HG02981 (cell line): ENCODE results near the gene TRAPPC12.
"Not testable (repeated sequence)": the region's sequence is repeated elsewhere in the genome, so short reads cannot be mapped to it uniquely, and the experiment has no call there.

Experiments
- ATAC-seq: cut with Tn5 transposase; IDR thresholded peaks from one replicate; pipeline ENCODE4 v1.9.1; 2021; ENCODE audit warnings: mild to moderate bottlenecking, moderate library complexity; ENCODE audit not compliant: unreplicated experiment

TRAPPC12 gene

DNA sequence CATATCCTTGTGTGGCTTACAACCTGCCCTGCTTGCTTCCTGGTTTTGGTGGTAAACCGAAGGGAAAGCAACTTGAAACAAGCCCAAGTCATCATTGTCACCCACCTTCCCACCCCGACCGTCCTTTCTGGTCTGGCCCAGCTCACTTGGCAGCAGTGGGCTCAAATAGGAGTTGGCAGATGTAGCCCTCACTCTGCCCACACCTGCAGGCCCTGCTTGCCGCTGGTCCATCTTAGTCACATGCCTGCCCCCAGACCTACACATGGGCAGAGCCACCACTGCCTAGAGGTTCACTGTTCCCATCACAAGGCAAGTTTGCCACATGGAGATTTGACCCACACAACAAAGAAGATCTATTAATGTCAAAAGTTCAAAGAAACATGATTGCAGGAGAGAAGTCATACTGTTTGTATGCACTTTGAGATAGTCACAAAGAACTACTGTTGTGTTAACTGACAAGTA is 11.2 kb upstream of the TRAPPC12 start:
- no peak for ATAC-seq

DNA sequence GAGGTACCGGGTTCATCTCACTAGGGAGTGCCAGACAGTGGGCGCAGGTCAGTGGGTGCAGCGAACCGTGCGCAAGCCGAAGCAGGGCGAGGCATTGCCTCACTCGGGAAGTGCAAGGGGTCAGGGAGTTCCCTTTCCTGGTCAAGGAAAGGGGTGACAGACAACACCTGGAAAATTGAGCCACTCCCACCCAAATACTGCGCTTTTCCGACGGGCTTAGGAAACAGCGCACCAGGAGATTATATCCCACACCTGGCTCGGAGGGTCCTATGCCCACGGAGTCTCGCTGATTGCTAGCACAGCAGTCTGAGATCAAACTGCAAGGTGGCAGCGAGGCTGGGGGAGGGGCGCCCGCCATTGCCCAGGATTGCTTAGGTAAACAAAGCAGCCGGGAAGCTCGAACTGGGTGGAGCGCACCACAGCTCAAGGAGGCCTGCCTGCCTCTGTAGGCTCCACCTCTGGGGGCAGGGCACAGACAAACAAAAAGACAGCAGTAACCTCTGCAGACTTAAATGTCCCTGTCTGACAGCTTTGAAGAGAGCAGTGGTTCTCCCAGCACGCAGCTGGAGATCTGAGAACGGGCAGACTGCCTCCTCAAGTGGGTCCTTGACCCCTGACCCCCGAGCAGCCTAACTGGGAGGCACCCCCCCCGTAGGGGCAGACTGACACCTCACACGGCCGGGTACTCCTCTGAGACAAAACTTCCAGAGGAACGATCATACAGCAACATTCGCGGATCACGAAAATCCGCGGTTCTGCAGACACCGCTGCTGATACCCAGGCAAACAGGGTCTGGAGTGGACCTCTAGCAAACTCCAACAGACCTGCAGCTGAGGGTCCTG is 9.9 kb upstream of the TRAPPC12 start:
- not testable (repeated sequence) for ATAC-seq

DNA sequence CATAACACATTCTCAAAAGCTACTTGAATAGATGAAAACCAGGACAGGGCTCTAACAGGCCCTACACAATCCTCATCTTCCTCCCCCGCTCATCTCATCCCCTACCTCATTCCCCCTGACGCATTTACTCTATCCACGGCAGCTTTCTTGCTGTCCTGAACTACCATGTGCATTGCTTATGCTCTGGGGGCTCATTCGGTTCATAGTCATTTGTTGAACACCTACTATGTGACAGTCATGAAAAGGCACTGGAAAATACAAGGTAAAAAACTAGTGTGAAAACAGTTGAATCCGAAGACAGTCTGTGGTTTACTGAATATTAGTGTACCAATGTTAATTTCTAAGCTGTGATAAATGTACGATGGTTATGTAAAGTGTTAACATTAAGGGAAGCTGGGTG is 2.7 kb upstream of the TRAPPC12 start:
- ATAC-seq = no peak

DNA sequence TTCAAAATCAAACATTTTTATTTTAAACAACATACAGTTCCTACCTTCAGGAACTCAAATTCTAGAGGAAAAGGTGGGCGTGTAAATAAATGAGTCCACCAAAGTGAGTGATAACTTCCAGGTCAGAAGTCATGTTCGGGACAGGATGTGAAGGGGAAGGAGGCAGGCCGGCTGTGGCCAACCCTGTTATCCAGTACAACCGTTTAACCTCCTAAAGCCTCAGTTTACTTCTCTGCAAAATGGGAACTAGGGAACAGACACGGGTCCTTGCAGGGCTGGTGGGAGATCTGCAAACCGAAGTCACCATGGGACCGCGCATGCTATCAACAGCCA is 2.2 kb upstream of the TRAPPC12 start:
- peak; percentile 15 for ATAC-seq

DNA sequence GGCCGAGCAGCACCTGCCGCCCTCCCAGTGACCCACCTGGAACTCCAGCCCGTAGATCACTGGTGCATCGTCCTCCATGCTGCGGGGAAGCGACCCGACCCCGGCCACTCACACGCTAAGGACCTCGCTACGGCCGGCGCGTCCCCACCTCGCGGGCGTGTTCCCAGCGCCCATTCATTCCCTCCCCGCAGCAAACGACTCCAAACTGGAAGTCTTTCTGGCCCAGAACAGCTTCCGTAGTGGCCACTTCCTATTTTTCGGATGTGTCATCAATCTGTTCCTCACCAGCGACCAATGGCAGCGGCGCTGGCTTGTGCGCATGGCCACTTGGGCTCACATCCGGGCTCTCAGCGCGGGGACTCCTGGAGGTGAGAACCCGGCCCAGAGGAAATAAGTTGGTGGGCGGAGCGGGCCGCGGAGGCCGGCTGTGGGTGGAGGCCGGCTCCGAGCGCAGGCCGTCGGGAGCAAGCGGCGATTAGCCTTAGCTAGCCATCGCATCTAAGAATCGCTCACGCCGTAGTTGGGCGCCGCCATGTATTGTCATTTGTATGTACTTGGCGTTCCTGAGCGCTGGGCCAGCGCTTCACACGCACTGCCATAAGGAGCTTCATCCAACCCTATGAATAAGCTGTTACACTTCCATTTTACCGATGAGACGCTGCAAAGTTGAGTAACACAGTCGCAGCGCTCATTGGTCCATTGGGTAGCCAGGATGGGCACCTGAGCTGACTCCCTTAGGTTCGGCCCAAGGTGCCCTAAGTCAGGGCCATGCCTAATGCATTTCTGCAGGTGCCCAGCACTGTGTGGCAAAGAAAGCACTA is 1.7 kb upstream of the TRAPPC12 start, which contains the start of gene EIPR1:
Gene EIPR1, minus strand, starts transcription at position 207 of the 821 bp plus-strand sequence. Its CDS starts 129 bp downstream, at position 78.
- ATAC-seq = peak; percentile 81

DNA sequence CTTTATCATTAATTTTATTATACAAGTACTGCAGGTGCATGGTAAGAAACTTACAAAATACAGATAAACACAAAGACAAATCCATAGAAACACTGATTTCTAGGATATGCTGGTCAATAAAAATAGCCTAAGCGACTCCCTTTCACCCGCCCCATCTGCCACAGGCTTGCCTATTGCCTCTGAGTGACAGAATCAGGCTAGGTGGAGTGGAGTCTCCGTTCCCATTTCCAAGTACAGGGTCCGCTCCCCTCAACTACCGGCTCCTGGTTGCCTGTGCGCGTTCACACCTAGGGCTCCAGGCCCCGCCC is 201 bp upstream of the TRAPPC12 start:
- no peak for ATAC-seq

DNA sequence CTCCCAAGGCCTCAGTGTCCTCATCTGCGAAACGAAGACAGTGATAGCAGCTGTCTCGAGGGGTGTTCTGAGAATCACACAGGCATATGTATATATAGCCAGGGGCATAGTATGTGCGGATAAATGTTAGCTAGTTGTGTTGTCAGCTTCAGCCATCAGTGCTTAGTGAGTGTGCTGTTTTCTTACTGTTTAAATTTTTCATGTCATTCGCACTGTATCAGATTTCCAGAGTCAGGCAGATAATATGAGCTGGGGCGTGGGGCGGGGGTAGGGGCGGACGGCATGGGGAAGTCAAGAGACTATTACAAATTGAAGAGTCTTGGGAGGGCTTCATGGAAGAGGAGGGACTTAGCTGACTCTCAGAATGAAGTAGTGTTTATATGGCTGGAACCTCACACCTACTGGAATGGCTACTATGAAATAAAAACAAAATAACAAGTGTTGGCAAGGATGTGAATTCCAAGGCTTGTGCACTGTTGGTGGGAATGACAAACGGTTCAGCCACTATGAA is 7.0 kb downstream of the TRAPPC12 start:
- ATAC-seq = no peak

DNA sequence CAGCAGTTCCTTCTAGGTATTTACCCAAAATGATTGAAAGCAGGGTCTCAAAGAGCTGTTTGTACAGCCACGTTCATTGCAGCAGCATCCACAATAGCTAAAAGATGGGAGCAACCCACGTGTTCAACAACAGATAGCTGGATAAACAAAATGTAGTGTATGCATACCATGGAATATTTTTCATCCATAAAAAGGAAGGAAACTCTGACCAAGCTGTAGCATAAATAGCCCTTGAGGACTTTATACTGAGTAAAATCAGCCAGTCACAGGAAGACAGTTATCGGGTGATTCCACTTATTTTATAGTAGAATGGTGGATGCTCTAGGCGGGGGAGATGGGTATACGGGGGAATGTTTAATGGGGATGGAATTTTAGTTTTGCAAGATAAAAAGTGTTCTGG is 7.5 kb downstream of the TRAPPC12 start:
- no peak for ATAC-seq

DNA sequence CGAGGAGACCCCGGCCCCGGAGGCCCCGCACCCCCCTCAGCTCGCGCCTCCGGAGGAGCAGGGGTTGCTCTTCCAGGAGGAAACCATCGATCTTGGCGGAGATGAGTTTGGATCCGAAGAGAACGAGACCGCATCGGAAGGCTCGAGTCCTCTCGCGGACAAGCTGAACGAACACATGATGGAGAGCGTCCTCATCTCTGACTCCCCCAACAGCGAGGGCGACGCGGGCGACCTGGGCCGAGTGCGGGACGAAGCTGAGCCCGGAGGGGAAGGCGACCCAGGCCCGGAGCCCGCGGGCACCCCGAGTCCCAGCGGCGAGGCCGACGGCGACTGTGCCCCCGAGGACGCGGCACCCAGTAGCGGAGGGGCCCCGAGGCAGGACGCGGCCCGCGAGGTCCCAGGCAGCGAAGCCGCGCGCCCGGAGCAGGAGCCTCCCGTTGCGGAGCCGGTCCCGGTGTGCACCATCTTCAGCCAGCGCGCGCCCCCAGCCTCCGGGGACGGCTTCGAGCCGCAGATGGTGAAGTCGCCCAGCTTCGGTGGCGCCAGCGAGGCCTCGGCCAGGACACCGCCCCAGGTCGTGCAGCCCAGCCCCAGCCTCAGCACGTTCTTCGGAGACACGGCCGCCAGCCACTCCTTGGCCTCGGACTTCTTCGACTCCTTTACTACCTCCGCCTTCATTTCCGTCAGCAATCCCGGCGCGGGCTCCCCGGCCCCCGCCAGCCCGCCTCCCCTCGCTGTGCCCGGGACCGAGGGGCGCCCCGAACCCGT is 8.3 kb downstream of the TRAPPC12 start:
- no peak for ATAC-seq

DNA sequence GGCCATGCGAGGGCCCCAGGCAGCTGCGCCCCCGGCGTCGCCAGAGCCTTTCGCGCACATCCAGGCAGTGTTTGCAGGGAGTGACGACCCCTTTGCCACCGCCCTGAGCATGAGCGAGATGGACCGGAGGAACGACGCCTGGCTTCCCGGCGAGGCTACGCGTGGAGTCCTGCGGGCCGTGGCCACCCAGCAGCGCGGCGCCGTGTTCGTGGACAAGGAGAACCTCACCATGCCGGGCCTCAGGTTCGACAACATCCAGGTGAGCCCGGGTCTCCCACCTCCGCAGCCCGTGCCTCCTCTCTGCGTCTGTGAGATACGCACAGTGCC is 8.9 kb downstream of the TRAPPC12 start:
- ATAC-seq = no peak

DNA sequence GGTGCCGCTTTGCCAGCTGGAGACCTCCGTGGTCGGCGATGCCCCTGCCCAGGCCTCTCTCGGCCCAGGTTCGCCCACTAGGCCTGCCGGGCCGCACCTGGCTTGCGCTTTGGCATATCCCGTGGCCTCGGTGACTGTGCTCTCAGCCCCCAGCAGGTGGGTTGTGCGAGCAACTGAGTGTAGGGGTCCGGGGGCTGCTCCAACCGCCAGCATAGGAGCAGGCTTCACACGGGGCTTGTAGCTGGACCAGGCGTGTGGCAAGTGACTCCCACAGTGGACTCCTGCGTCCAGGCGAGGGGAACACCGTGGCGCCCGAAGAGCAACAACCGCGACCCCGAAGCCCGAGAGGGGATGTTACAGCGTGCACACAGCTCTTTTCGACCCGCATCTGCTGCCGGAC is 9.7 kb downstream of the TRAPPC12 start:
- ATAC-seq = no peak

DNA sequence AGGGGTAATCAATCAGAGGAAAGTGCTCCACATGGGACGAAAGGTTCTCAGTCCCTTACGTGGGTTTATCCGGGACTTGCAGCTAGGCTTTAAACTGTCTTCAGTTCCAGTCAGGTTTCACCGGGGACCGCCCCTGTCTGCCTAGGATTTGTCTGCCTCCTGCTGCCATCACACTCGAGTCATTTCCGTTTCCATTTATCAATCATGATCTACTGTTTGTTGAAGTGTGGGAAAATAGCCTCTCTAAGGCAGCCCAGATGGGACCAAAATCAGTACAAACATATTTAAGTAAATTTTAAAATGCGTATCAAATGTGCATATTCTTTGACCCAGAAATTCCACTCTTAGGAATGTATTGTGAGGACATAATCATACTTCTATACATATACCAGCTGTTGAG is 10.5 kb downstream of the TRAPPC12 start:
- ATAC-seq = no peak

DNA sequence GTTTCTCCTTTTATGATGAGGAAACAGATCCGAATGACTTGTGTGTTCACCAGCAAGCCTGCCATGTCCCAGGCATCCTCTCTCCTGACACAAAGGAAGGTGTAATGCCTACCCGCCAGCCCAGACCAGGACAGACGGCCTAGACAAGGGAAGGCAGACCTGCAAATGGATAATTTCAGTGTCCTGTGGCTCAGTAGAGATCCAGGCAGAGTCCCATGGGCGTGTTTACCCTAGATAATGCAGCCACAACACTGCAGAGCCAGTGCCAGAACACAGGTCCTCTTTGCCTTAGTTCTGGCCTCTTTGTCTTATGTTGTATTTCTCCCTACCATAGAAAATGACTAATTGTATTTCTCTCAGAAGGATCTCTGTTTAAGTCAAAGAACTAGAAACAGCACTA is 12.7 kb downstream of the TRAPPC12 start:
- ATAC-seq = no peak

DNA sequence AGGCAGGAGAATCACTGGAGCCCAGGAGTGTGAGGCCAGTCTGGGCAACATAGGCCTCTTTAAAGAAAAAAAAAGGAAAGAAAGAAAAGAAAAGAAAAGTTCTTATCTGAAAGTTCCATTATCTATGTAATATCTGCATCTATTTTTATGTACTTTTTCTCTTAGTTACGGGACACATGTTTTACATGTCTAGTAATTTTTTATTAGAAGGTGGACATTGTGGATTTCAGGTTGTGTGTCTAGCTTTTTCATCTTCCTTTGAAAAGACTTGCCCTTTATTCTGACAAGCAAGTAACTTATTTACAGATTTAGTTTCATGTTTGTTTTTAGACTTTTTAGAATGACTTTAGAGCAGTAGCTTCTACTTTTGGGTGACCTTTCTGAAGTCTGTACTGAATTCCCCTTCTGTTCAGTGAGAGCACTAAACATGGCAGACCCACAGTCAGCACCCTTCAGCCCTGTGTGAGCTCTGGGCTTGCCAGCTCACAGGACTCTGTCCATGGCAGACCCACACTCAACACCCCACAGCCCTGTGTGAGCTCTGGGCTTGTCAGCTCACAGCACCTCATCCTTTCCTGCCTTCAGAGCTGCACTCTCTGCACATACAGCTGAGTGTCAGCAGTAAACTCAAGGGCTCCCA is 17.5 kb downstream of the TRAPPC12 start:
- ATAC-seq = peak; percentile 73

DNA sequence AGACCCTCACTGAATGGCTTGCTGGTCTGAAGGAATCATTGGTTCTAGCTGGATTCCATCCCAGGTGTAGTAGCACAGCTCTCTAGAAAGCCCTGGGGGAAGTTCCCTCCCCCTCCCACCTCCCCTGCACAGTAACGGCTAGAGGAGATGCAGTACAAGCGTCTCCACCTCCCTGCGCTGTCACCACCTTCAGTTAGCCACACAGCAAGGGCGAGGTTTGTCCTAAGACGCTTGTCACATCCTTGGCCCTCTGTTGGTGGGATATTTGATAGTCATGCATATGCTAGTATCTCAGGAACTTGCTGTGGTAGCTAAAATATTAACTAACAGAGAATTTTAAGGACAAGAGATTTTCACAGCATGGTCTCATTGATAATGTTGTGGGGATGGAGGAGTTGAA is 19.4 kb downstream of the TRAPPC12 start:
- ATAC-seq = no peak

DNA sequence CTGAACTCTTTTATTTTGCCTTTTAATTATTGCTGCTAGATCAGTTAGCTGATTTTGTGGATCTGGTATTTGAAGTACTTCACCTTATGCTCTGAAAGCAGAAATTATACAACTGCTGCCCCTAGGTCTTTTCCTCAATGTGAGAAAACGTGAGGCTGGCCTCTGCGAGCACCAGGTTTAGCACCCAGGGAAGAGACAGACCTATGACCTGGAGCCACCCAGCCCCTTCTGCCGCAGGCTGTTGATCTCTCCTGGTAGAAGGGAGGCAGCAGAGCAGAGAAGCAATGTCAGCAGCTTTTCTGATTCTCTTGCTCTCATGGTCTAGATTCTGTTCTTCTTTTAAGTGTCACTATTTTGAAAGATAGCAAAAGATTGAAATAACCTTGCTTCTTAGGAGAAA is 19.9 kb downstream of the TRAPPC12 start:
- no peak for ATAC-seq

DNA sequence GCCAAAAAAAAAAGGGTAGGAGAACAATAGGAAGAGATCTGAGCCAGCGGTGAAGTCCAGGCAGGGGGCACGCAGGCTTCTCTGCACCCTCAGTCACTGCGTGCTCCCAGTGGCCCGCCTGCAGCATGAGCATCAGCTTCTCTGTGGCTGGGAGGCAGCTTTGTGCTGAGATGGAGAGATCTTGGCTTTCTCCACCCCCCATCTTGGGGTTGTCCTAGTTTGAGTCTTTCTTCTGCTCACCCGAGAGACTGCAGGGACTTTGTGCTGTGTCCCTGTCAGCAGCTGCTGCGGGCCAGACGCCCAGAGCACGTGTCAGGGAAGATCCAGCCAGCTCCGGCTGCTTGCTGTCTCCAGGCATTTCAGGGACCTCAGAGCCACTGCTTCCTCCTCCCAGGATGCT is 20.3 kb downstream of the TRAPPC12 start:
- no peak for ATAC-seq

DNA sequence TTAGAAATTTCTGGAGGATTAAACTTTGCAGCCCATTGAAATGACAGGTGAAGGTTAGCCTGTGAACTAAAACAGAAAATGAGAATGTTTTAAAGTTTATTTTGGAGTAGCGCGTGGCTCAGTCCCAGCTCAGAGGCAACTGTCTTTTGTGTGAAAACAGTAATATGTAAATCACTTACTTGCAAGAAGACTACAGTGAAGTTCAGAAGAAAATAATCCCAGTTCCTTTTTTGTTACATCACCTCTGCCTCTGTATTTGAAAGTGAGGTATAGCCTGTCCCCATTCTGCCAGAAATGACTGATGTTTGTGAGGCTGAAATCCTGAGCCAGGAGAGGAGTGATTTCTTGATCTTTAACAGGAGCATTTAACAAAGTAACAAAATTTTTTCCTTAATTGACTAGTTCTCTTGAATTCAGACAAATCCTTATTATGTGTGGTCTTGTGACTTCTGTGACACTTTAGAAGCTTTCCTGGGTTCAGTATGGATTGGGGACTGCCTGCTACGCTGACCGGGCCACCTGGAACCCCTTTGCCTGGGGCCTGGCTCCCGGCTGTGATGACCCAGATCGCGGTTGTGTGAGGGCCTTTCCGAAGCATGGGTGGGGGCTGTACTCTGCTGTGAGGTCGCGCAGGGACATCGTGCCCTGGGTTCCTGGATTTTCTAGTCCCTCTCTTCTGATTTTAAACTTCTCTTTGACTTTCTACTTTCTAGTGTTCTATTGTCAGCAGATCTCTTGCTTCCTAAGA is 24.3 kb downstream of the TRAPPC12 start:
- ATAC-seq = peak; percentile 99

DNA sequence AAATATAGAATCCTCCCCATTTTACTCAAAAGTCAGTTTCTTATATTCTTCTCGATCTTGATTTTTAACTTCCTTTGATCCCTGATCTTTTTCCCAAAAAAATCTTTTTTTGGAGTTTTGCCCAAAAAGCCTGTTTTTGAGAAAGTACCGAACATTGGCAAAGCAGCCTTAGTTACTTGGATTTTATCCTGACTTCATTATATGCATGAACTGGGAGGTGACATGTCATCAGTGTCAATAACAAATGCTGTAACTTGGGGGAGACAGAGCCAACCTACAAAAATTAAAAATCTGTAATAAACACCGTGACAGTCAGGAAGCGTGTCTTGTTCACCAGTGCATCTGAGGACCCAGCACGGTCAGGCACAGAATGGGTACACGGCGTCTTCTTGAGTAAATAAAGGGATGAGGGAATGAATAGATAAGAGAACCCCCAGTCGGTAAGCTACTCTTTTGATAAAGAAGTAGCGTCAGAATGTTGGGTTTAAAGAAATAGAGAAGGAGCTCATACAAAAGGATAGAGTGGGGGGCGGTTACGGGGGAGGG is 24.9 kb downstream of the TRAPPC12 start:
- no peak for ATAC-seq

DNA sequence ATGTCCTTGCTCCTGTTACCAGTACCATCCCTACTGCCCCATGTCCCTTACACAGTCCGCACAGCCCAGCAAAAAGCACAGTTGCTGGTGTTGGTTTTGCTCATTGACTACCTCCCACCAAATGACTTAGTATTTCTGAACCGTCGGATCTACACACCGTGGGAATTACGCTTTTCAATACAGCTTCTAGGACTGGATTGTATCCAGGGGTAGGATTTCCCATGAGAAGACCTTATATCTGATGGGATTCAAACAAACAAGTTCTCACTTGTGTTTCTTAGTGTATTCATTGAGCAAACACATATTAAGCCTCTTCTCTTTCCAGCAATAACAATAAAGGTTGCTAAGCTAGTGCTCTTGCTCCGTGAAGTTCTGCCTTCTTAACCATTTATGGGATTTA is 25.8 kb downstream of the TRAPPC12 start:
- no peak for ATAC-seq
